Stimulated activated CD8-positive, alpha-beta memory T cell treated with anti-CD3 and anti-CD28 coated beads, Interleukin-2, amount 100 ng/mL, for 1 hour (primary cell): ENCODE data around the gene KRIT1.

Experiments
- DNase-seq, 2 donors: peaks; one replicate each; pipeline ENCODE4 v3.0.0-alpha.2; 2020; ENCODE audit warnings: low read depth in 2 of 2

Gene KRIT1

DNA sequence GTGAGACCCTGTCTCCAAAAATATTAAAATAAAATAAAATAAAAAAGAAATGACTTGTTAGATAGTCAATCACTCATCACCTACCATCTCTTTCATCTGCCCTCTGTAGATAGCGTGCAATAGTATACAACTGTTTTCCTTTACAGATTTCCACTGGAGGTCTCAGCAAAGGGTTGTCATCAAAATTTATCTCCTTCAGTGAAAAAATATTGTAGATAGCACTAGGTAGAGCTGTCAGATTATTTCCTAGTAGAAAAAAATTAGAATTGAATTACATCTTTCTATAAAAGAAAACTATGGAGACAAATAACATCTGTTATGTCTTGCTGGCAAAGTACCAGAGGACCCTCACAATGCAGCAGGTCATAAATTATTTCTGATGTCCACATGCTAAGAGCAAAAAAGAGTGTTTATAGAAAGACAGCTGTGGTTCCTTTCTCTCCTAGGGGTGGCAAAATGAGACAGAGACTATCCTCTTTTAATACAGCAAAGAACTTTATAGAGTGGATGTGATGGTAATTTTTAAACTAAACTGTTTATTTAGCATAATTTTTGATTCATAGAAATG, 95.2 kb downstream of the KRIT1 start:
- no peak for DNase-seq

- no peak for DNase-seq
Observed at GRCh38 chr7:92149736-92150239, 95.9 kb downstream of the KRIT1 start.
